ENCODE results near the gene ZNF668. TPM values are rescaled to one million over a fixed set of nuclear protein-coding genes. Genes with fewer than 3 reads are reported as not detected.

ZNF668 gene
- polyA plus RNA-seq (ENCODE audit: insufficient read length in 4 of 4), result 1 to 10 TPM; 3.9 to 7.6 (median 4.5) TPM

DNA sequence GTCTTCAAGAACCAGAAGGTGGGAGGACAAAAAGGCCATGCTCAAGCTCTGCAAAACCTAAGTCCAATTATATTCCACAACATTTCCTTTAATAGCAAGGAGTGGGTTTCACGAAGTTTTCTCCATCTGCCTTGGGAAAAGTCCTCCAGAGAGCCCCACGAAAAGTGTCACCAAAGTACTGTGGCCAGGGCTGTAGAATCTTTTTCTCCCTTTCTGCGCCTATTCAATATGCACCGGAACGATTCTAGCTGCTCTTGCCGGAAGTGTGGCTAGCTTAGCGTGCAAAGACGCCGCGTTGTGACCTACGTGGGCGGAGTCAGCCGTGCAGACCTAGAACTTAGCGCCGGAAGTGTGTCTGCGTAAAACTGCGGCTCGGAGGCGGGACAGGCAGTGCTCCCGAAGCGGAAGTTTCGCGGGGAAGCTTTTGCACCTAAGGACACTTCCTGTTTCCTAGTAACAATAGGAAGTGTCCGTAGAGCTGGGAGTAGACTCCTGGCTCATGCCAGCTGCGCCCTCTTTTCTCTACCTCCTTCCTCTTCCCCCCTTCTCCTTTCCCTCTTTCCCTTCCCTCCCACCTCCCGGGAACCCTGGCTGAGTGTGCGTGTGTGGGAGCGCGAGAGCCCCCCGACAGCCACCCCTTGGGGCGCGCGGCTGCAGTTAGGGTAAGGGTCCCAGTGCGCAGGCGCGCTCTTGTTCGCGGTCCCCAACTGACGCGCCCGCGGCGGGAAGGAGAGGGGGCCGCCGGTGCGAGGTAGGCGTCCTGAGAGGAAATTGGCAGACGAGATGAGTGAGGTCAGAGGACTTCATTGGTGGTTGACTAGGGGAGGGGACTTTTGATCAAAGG, at the start of gene ZNF668, which contains the start of gene ZNF646:
Gene ZNF668 (minus strand): TSS at position 271 of the 844 bp plus-strand sequence. CDS start 9,781 bp downstream, outside the sequence.
Gene ZNF646 (plus strand): TSS at position 453 of the 844 bp plus-strand sequence. CDS start 1,903 bp downstream, outside the sequence.
- DNase-seq (ENCODE audit: low read depth in 4 of 4, low spot score in 3 of 4), result peak; percentile 96 to 98 (median 97)

- DNase-seq (ENCODE audit: low read depth in 4 of 4, low spot score in 3 of 4), result no peak
Observed at GRCh38 chr16:31120129-31120528, 46.1 kb upstream of the ZNF668 start.

DNA sequence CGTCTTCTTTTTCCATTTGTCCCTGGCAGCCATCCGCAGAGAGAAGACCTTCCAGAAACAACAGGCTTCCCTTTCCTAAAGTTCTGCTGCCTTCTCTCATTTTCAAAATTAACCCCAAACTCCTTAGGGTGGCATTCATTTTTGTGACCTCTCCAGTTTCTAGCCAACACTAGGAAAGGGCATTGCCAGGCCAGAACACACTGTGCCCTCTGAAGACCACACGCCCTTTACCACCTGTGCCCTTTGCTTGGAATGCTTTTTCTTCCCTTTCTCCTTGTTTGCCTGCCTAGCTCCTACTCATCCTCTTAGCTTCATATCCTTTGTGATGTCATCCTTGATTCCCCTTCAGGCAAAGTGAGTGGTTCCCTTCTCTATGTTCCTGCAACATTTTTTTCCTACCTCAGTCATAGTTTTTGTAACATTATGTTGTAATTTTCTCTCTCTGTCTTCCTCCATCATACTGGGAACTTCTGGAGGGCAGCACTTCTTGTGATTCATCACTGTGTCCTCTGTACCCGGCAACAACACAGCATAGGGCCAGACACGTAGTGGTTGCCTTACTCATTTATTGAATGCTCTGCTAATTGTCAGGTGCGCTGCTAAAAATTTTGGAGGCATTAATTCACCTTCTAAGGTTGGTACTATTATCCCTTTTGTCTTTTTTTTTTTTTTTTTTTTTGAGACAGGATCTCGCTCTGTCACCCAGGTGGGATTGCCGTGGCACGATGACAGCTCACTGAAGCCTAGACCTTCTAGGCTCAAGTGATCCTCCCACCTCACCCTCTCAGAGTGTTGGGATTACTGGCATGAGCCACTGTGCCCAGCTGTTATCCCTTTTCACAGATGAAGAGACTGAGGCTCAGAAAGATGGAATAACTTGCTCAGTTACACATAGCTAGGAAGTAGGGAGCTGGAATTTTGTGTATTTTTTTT, 44.4 kb upstream of the ZNF668 start:
- DNase-seq (ENCODE audit: low read depth in 4 of 4, low spot score in 3 of 4), result no peak

DNA sequence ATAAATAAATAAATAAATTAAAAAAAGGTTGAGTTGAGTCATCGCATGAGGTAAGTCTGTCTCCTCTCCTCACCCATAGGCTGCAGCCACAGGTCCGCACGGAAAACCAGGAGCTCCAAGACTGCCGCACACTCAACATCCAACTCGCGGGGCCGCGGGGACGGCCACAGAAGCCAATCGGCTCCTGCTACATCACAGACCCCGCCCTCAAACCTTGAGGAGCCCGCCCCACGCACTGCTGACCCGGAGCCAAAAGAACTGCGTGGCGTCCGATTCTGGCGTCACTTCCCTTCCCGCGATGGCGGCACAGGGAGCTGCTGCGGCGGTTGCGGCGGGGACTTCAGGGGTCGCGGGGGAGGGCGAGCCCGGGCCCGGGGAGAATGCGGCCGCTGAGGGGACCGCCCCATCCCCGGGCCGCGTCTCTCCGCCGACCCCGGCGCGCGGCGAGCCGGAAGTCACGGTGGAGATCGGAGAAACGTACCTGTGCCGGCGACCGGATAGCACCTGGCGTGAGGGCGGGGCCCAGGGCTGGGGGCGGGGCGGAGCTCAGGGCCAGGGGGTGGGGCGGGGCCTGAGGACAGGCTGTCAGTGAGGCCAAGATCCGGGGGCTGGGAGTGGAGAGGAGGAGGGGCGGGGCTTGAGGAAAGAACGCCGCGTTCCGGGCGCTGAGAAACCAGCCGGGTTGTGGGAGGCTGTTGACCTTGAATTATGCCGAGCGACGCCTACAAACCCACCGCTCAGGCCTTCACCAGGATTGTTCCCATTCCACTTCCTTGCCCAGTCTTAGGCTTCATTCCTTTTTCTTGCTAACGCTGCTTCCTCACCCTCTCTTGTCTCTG, 43.6 kb upstream of the ZNF668 start, which contains the start of gene KAT8:
Gene KAT8 (plus strand): TSS at position 281 of the 839 bp plus-strand sequence. CDS start 18 bp downstream, at position 299.
- DNase-seq (ENCODE audit: low read depth in 4 of 4, low spot score in 3 of 4), result peak; percentile 94 to 97 (median 96)

- DNase-seq (ENCODE audit: low read depth in 4 of 4, low spot score in 3 of 4), result no peak
Observed at GRCh38 chr16:31114468-31114867, 40.4 kb upstream of the ZNF668 start.

GRCh38 chr16:31113121-31114120, 39.4 kb upstream of the ZNF668 start:
- no peak for DNase-seq (ENCODE audit: low read depth in 4 of 4, low spot score in 3 of 4)

GRCh38 chr16:31112711-31113110, 38.7 kb upstream of the ZNF668 start:
- no peak for DNase-seq (ENCODE audit: low read depth in 4 of 4, low spot score in 3 of 4)

GRCh38 chr16:31111881-31112466, 37.9 kb upstream of the ZNF668 start:
- DNase-seq (ENCODE audit: low read depth in 4 of 4, low spot score in 3 of 4), result no peak

DNA sequence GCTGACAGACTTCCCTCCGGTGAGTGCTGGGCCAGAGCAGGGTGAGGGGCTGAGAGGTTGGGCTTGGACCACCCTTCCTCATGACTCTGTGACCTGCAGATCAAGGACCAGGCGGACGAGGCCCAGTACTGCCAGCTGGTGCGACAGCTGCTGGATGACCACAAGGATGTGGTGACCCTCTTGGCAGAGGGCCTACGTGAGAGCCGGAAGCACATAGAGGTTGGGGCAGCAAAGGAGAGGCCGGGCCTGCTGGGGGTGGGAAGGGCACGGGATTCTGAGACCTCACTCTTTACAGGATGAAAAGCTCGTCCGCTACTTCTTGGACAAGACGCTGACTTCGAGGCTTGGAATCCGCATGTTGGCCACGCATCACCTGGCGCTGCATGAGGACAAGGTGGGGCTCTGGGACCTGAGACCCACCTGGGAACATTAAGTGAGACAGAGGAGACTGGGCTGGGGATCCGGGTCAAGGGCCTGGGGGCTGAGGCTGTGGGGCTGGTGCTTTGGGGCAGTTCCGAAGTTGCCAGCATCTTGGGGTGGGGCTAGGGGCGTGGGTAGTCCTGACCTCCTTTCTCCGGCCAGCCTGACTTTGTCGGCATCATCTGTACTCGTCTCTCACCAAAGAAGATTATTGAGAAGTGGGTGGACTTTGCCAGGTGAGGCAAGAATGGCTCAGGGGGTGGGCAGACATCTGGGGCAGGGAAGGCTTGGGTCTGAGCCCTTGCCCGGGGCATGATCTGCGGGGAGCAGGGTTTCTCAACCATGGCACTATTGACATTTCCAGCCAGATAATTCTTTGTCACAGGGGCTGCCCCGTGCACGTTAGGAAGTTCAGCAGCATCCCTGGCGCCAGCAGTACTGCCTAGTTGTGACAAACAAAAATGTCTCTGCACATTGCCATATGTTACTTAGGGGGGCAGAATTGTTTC, 36.3 kb upstream of the ZNF668 start:
- no peak for DNase-seq (ENCODE audit: low read depth in 4 of 4, low spot score in 3 of 4)

DNA sequence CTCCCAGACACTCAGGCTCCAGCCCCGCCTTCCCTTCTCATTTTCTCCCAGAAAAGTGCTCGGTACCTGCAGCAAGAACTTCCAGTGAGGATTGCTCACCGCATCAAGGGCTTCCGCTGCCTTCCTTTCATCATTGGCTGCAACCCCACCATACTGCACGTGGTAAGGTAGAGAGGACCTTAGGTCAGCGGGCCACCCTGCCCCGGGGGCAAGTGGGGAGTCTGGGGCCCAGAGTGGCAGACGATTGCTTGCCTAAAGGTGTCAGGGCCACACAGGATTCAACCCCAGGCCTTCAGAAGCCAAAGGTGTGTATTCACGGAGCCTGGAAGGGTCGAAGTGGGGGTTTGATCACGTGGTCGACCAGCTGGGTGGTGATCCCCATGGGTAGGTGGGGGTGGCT, 35.6 kb upstream of the ZNF668 start:
- no peak for DNase-seq (ENCODE audit: low read depth in 4 of 4, low spot score in 3 of 4)

DNA sequence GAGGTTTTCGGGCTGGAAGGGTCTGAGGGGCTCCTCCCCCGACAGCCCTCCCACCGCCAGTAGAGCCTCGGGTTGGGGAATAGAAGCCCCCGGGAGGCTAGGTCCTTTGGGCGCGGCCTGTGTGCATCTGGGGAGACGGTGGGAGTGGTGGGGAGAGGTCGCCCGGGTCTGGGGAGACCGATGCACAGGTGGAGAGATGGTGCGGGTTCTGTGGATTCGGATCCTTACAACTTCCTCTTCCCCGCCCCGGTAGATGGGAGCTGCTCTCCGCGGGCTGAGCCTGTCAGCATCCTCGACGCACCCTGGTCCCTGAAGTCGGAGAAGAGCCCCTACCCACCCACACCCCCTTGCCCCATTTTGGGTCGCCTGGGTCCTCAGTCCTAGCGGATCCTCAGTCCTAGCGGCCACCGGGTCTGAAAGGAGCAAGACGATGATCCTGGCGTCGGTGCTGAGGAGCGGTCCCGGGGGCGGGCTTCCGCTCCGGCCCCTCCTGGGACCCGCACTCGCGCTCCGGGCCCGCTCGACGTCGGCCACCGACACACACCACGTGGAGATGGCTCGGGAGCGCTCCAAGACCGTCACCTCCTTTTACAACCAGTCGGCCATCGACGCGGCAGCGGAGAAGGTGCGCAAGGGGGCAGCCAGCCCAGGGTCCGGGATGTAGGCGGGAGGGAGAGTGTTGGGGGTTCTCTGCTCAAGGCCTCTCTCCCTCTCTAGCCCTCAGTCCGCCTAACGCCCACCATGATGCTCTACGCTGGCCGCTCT, 34.9 kb upstream of the ZNF668 start:
- no peak for DNase-seq (ENCODE audit: low read depth in 4 of 4, low spot score in 3 of 4)

GRCh38 chr16:31108035-31108793, 34.2 kb upstream of the ZNF668 start, which contains the start of gene BCKDK:
TSS of gene BCKDK (plus strand) at chr16:31108386. CDS start at chr16:31109224, 838 bp downstream.
- DNase-seq (ENCODE audit: low read depth in 4 of 4, low spot score in 3 of 4), result peak in 1 of 4 donors; percentile 51

- no peak for DNase-seq (ENCODE audit: low read depth in 4 of 4, low spot score in 3 of 4)
Observed at GRCh38 chr16:31107465-31107867, 33.4 kb upstream of the ZNF668 start.

- no peak for DNase-seq (ENCODE audit: low read depth in 4 of 4, low spot score in 3 of 4)
Observed at GRCh38 chr16:31106509-31107464, 32.7 kb upstream of the ZNF668 start.

Data from right renal pelvis (tissue), 4 donors.